IPS DF 4.7 (cell line): ENCODE results near the gene NOX4.
"Not testable (repeated sequence)": the region's sequence is repeated elsewhere in the genome, so short reads cannot be mapped to it uniquely, and the experiment has no call there.

ENCODE experiments used
- DNase-seq: peaks from one replicate; pipeline ENCODE4 v3.0.0-alpha.2; 2013; ENCODE audit warnings: low spot score; ENCODE audit errors: extremely low read depth

The NOX4 gene

GRCh38 chr11:89309321-89309985 lies 181.7 kb downstream of the NOX4 start:
- DNase-seq: not testable (repeated sequence)

GRCh38 chr11:89308272-89308671 lies 182.9 kb downstream of the NOX4 start:
- not testable (repeated sequence) for DNase-seq

GRCh38 chr11:89303029-89303428 lies 188.1 kb downstream of the NOX4 start:
- not testable (repeated sequence) for DNase-seq

- not testable (repeated sequence) for DNase-seq
Observed at GRCh38 chr11:89295023-89295422, 196.2 kb downstream of the NOX4 start.

GRCh38 chr11:89293965-89294679 lies 197.1 kb downstream of the NOX4 start:
- no peak for DNase-seq

GRCh38 chr11:89288004-89288403 lies 203.2 kb downstream of the NOX4 start:
- DNase-seq: not testable (repeated sequence)

GRCh38 chr11:89286601-89287000 lies 204.6 kb downstream of the NOX4 start:
- not testable (repeated sequence) for DNase-seq

GRCh38 chr11:89281032-89281677 lies 210.0 kb downstream of the NOX4 start:
- not testable (repeated sequence) for DNase-seq

GRCh38 chr11:89279176-89279575 lies 212.0 kb downstream of the NOX4 start:
- no peak for DNase-seq

GRCh38 chr11:89275966-89276365 lies 215.2 kb downstream of the NOX4 start:
- no peak for DNase-seq
